CD4-positive, alpha-beta T cell (primary cell): ENCODE data around the gene PTCHD4. TPM values are rescaled to one million over a fixed set of nuclear protein-coding genes. Genes with fewer than 3 reads are reported as not detected.

Source experiments
- ATAC-seq: fragments of 200-7000 bp; cut with Tn5 transposase; one replicate; pipeline ENCODE4 v1.10.0; 2022; ENCODE audit warnings: mild to moderate bottlenecking; ENCODE audit not compliant: poor library complexity
- CTCF ChIA-PET: fragments of 350-600 bp; sonication (Branson Sonifier 250); formaldehyde crosslinking; loops from one replicate; lab custom pipeline; 2021; ENCODE audit warnings: antibody characterized with exemption, inconsistent platforms; lab: Charles Lee
- POLR2A ChIA-PET: fragments of 350-600 bp; sonication (Branson Sonifier 250); formaldehyde crosslinking; loops from one replicate; lab custom pipeline; 2021; ENCODE audit warnings: antibody characterized with exemption, inconsistent platforms; lab: Charles Lee
- DNase-seq, 14 experiments: peaks; one replicate each; pipeline ENCODE4 v3.0.0-alpha.2; 2013 to 2020; ENCODE audit warnings: mixed read lengths in 2 of 14
- H3K27ac ChIP-seq, 2 donors: one replicate each; pipeline versions ENCODE4 v1.5.1 to v1.7.0; 2013; ENCODE audit warnings: low read length in 2 of 2, low read depth in 1 of 2, mild to moderate bottlenecking in 1 of 2
- H3K27me3 ChIP-seq, 2 experiments: 1 replicate in 1 of 2; 2 replicates in 1 of 2; pipeline versions ENCODE4 v1.6.1 to v1.7.0; 2013; ENCODE audit warnings: low read length in 2 of 2, control low read depth in 1 of 2, mild to moderate bottlenecking in 1 of 2, moderate library complexity in 1 of 2; ENCODE audit not compliant: insufficient read depth in 2 of 2, control insufficient read depth in 1 of 2
- H3K36me3 ChIP-seq: one replicate; pipeline ENCODE4 v1.6.1; 2013; ENCODE audit warnings: low read length, control low read depth; ENCODE audit not compliant: insufficient read depth
- H3K4me1 ChIP-seq: one replicate; pipeline ENCODE4 v1.6.1; 2013; ENCODE audit warnings: low read length, control low read depth; ENCODE audit not compliant: insufficient read depth
- H3K4me3 ChIP-seq: one replicate; pipeline ENCODE4 v1.5.1; 2013; ENCODE audit warnings: mild to moderate bottlenecking, low read length, moderate library complexity
- H3K9me3 ChIP-seq, 2 experiments: 1 replicate in 1 of 2; 2 replicates in 1 of 2; pipeline versions ENCODE4 v1.6.1 to v1.7.0; 2013; ENCODE audit warnings: low read length in 2 of 2, mild to moderate bottlenecking in 2 of 2, control low read depth in 1 of 2, moderate library complexity in 1 of 2; ENCODE audit not compliant: control insufficient read depth in 1 of 2, insufficient read depth in 1 of 2
- H3K27ac Mint-ChIP-seq: one replicate; pipeline ENCODE4 v1.8.0; 2020; ENCODE audit warnings: mixed read lengths
- H3K27me3 Mint-ChIP-seq: one replicate; pipeline ENCODE4 v1.8.0; 2021; ENCODE audit warnings: mixed read lengths
- H3K36me3 Mint-ChIP-seq: one replicate; pipeline ENCODE4 v1.8.0; 2021; ENCODE audit warnings: low read depth, mixed read lengths
- H3K4me1 Mint-ChIP-seq: one replicate; pipeline ENCODE4 v1.8.0; 2021; ENCODE audit warnings: low read depth, mixed read lengths
- H3K4me3 Mint-ChIP-seq: one replicate; pipeline ENCODE4 v1.8.0; 2020; ENCODE audit warnings: mild to moderate bottlenecking, mixed read lengths
- H3K9me3 Mint-ChIP-seq: one replicate; pipeline ENCODE4 v1.8.0; 2020; ENCODE audit warnings: mixed read lengths
- CTCF ChIP-seq: fragments of 200-600 bp; IDR thresholded peaks from one replicate; pipeline ENCODE4 v1.8.0; 2022; ENCODE audit warnings: antibody characterized with exemption, mild to moderate bottlenecking
- intact Hi-C, 2 experiments: fragments of 100-400 bp; cut with DNase I in 1 of 2; cut with micrococcal nuclease in 1 of 2; formaldehyde crosslinking; loops; one replicate each; pipeline versions ENCODE4 v1.15.1 to v1.9.0; 2023 to 2025; cut with DNase I, micrococcal nuclease
- total RNA-seq, 174 experiments: library from RNA in 2 of 174; stranded (reverse) in 2 of 174; gene quantifications; one replicate each; pipeline ENCODE4 v1.2.3 and lab custom pipeline; 2021 to 2026

The PTCHD4 gene
- total RNA-seq, 2 experiments from 2014 or later, result not detected

- H3K4me1 Mint-ChIP-seq, result no peaks in the 10 kb centered on the region
- H3K36me3 Mint-ChIP-seq, result no peaks in the 10 kb centered on the region
- ChIA-PET CTCF (no interaction called here), POLR2A (no interaction called here)
- no peaks in the 10 kb centered on the region for H3K4me1 ChIP-seq
- H3K27me3 ChIP-seq, result peaks cover 10 to 14% of the 10 kb centered on the region in 2 experiments
- TF ChIP-seq CTCF, result no peak
- H3K4me3 Mint-ChIP-seq, result no peak overlapping the region
- H3K36me3 ChIP-seq, result no peaks in the 10 kb centered on the region
- peaks cover 0 to 4% of the 10 kb centered on the region in 2 experiments for H3K9me3 ChIP-seq
- peaks cover 65% of the 10 kb centered on the region for H3K27me3 Mint-ChIP-seq
- H3K27ac ChIP-seq, result no peak overlapping the region
- no peak overlapping the region for H3K4me3 ChIP-seq
- intact Hi-C loops, result no loop called here
- no peak overlapping the region for H3K27ac Mint-ChIP-seq
- DNase-seq, result no peak
- H3K9me3 Mint-ChIP-seq, result no peaks in the 10 kb centered on the region
- ATAC-seq, result no peak
These were observed 41.7 kb downstream of the PTCHD4 start for GRCh38 chr6:48069280-48069679.

GRCh38 chr6:48068278-48069251 lies 42.4 kb downstream of the PTCHD4 start:
- Mint-ChIP-seq H3K27ac (no peak overlapping the region), H3K27me3 (peaks cover 59% of the 10 kb centered on the region), H3K36me3 (no peaks in the 10 kb centered on the region), H3K4me1 (no peaks in the 10 kb centered on the region), H3K9me3 (no peaks in the 10 kb centered on the region), H3K4me3 (no peak overlapping the region)
- Histone ChIP-seq H3K9me3 (peaks cover 0 to 4% of the 10 kb centered on the region in 2 experiments), H3K4me1 (no peaks in the 10 kb centered on the region), H3K27me3 (peaks cover 10 to 14% of the 10 kb centered on the region in 2 experiments), H3K4me3 (no peak overlapping the region), H3K27ac (no peak overlapping the region), H3K36me3 (no peaks in the 10 kb centered on the region)
- no peak for DNase-seq
- ChIA-PET CTCF (interaction anchor here (0.6 kb wide), 1 partner anchor 30 kb away, joined by 4 read pairs; no protein-coding TSS in a partner anchor), POLR2A (no interaction called here)
- intact Hi-C loops, result no loop called here
- no peak for ATAC-seq
- no peak for TF ChIP-seq CTCF

- Histone ChIP-seq H3K4me3 (no peak overlapping the region), H3K36me3 (no peaks in the 10 kb centered on the region), H3K27me3 (peaks cover 10 to 14% of the 10 kb centered on the region in 2 experiments), H3K9me3 (peaks cover 0 to 4% of the 10 kb centered on the region in 2 experiments), H3K4me1 (no peaks in the 10 kb centered on the region), H3K27ac (no peak overlapping the region)
- CTCF ChIA-PET, result interaction anchor here (0.6 kb wide), 1 partner anchor 30 kb away, joined by 4 read pairs; no protein-coding TSS in a partner anchor
- intact Hi-C loops, result no loop called here
- Mint-ChIP-seq H3K4me3 (no peak overlapping the region), H3K27me3 (peaks cover 58% of the 10 kb centered on the region), H3K27ac (no peak overlapping the region), H3K36me3 (no peaks in the 10 kb centered on the region), H3K9me3 (no peaks in the 10 kb centered on the region), H3K4me1 (no peaks in the 10 kb centered on the region)
- no peak for ATAC-seq
- no peak for TF ChIP-seq CTCF
- DNase-seq, result no peak
- POLR2A ChIA-PET, result no interaction called here
These were observed 43.1 kb downstream of the PTCHD4 start for GRCh38 chr6:48067886-48068277.
